Activated naive CD8-positive, alpha-beta T cell (primary cell): ENCODE measurements around the gene PRR15.
"Not testable (repeated sequence)": the region's sequence is repeated elsewhere in the genome, so short reads cannot be mapped to it uniquely, and the experiment has no call there.

Experiments
- H3K27ac Mint-ChIP-seq: one replicate; pipeline ENCODE4 v1.8.0; 2021; ENCODE audit warnings: mixed read lengths
- H3K27me3 Mint-ChIP-seq: one replicate; pipeline ENCODE4 v1.8.0; 2021; ENCODE audit warnings: mixed read lengths
- H3K36me3 Mint-ChIP-seq: one replicate; pipeline ENCODE4 v1.8.0; 2021; ENCODE audit warnings: mixed read lengths
- H3K4me1 Mint-ChIP-seq: one replicate; pipeline ENCODE4 v1.8.0; 2021; ENCODE audit warnings: low read depth, mixed read lengths
- H3K4me3 Mint-ChIP-seq: one replicate; pipeline ENCODE4 v1.8.0; 2021; ENCODE audit warnings: mild to moderate bottlenecking, mixed read lengths
- H3K9me3 Mint-ChIP-seq: one replicate; pipeline ENCODE4 v1.8.0; 2021; ENCODE audit warnings: low read depth, mixed read lengths

Gene PRR15, protein sequence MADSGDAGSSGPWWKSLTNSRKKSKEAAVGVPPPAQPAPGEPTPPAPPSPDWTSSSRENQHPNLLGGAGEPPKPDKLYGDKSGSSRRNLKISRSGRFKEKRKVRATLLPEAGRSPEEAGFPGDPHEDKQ

GRCh38 chr7:29563590-29564495, at the start of gene PRR15:
PRR15 (plus strand) TSS chr7:29563835; CDS start chr7:29566330, 2,495 bp downstream.
- Mint-ChIP-seq H3K4me1 (peaks cover 16% of the 10 kb centered on the region), H3K9me3 (no peaks in the 10 kb centered on the region), H3K27me3 (peaks cover 36% of the 10 kb centered on the region), H3K27ac (no peak within 1 kb of the TSS), H3K4me3 (peak within 1 kb of the TSS; percentile 77), H3K36me3 (no peaks in the 10 kb centered on the region)

DNA sequence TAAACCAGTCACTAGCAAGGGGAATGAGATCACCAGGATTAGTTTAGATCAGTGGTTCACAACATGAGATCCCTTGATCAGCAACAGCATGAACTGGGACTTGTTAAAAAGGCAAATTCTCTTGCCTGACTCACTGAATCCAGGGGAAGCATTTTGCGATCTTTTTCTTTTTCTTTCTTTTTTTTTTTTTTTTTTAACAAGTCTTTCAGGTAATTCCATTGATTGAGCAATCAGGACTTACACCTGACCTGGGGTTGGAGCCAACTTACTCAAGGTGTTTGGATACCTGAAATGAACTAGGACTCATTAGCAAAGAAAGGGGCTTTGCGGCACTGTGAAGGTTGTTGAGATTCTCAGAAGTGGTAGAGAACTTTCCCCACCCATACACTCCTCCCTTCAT, 47.1 kb upstream of the PRR15 start:
- Mint-ChIP-seq H3K36me3 (peaks cover 3% of the 10 kb centered on the region), H3K27me3 (peaks cover 4% of the 10 kb centered on the region), H3K27ac (no peak overlapping the region), H3K9me3 (peaks cover 4% of the 10 kb centered on the region), H3K4me3 (no peak overlapping the region), H3K4me1 (no peaks in the 10 kb centered on the region)

DNA sequence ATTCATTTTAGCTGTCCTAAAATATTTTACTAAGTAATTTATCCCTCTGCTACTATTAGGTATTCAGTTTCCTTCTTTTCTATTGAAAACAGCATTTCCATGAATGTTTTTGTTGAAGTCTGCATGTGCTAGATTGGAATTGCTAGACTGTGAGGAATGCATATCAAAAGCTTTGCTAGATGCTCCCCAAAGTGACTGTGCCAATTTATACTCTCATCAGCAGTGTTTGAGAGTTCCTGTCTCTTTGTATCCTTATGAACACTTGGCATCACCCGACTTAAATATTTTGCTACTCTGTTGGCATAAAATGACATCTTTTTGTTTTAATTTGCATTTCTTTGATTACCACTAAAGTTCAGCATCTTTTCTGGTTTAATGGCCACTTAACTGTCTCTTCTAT, 45.0 kb upstream of the PRR15 start:
- H3K4me1 Mint-ChIP-seq = no peaks in the 10 kb centered on the region
- H3K36me3 Mint-ChIP-seq = peaks cover 3% of the 10 kb centered on the region
- no peak overlapping the region for H3K27ac Mint-ChIP-seq
- no peak overlapping the region for H3K4me3 Mint-ChIP-seq
- peaks cover 4% of the 10 kb centered on the region for H3K9me3 Mint-ChIP-seq
- H3K27me3 Mint-ChIP-seq = peaks cover 6% of the 10 kb centered on the region

DNA sequence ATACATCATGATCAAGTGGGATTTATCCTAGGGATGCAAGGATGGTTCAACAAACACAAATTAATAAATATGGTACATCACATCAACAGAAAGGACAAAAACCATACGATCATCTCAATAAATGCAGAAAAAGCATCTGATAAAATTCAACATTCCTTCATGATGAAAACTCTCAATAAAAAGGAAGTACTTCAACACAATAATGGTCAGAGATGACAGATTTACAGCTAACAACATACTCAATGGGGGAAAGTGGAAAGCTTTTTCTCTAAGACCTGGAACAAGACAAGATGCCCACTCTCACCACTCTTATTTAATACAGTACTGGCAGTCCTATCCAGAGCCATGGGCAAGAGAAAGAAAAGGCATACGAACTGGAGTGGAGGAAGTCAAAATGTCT, 39.9 kb upstream of the PRR15 start:
- H3K4me3 Mint-ChIP-seq = no peak overlapping the region
- peaks cover 3% of the 10 kb centered on the region for H3K36me3 Mint-ChIP-seq
- H3K4me1 Mint-ChIP-seq = no peaks in the 10 kb centered on the region
- peaks cover 4% of the 10 kb centered on the region for H3K9me3 Mint-ChIP-seq
- no peak overlapping the region for H3K27ac Mint-ChIP-seq
- H3K27me3 Mint-ChIP-seq = peaks cover 9% of the 10 kb centered on the region

DNA sequence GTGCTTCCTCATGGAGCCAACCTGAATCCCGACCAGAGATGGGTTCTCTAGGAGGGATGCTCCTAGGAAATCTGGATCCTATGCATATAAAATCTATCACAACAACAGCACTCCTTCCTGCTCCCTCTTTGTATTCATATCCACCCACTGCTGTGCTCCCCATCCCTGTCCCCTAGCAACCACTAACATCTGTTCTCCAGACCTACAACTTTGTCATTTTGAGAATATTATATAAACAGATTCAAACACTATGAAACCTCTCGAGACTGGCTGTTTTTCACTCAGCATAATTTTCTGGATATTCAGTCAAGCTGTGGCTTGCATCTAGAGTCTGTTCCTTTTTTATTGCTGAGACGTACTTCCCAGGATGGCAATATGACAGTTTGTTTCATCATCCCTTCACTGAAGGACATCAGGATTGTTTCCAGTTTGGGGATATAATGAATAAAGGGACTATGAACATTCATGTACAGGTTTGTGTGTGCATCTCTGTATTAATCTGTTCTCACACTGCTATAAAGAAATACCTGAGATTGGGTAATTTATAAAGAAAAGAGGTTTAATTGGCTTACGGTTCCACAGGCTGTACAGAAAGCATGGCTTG, 36.0 kb upstream of the PRR15 start:
- peaks cover 5% of the 10 kb centered on the region for H3K27me3 Mint-ChIP-seq
- no peaks in the 10 kb centered on the region for H3K4me1 Mint-ChIP-seq

DNA sequence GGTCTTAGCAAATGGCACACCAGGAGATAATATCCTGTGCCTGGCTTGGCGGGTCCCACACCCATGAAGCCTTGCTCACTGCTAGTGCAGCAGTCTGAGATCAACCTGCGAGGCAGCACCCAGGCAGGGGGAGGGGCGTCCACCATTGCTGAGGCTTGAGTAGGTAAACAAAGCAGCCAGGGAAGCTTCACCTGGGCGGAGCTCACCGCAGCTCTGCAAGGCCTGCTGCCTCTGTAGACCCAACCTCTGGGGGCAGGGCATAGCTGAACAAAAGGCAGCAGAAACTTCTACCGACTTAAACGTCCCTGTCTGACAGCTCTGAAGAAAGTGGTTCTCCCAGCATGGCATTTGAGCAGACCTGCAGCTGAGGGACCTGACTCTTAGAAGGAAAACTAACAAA, 35.1 kb upstream of the PRR15 start:
- H3K27ac Mint-ChIP-seq, H3K36me3 Mint-ChIP-seq, H3K4me1 Mint-ChIP-seq, H3K27me3 Mint-ChIP-seq, H3K9me3 Mint-ChIP-seq, H3K4me3 Mint-ChIP-seq: not testable (repeated sequence)

More for the DNA sequence above, 36.0 kb upstream of the PRR15 start:
- no peak overlapping the region for H3K4me3 Mint-ChIP-seq
- no peaks in the 10 kb centered on the region for H3K9me3 Mint-ChIP-seq
- no peak overlapping the region for H3K27ac Mint-ChIP-seq
- H3K36me3 Mint-ChIP-seq = no peaks in the 10 kb centered on the region

DNA sequence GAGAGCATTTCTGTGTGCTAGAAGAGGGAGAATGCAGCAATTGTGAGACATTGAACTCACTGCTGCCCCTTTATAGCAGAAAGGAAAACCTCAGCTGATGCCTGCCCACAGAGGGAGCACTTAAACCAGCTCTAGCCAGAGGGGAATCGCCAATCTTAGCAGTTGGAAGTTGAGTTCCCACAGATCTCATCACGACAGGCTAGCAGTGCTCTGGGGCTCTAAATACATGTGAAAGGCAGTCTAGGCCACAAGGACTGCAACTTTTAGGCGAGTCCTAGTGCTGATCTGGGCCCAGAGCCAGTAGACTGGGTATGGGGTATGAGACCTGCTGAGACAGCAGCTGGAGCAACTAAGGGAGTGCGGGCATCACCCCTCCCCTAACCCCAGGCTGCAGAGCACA, 25.2 kb upstream of the PRR15 start:
- H3K27ac Mint-ChIP-seq = no peak overlapping the region
- no peak overlapping the region for H3K4me3 Mint-ChIP-seq
- H3K36me3 Mint-ChIP-seq = no peaks in the 10 kb centered on the region
- no peaks in the 10 kb centered on the region for H3K4me1 Mint-ChIP-seq
- peaks cover 12% of the 10 kb centered on the region for H3K27me3 Mint-ChIP-seq
- peaks cover 4% of the 10 kb centered on the region for H3K9me3 Mint-ChIP-seq

- Mint-ChIP-seq H3K4me1 (no peaks in the 10 kb centered on the region), H3K4me3 (no peak overlapping the region), H3K9me3 (peaks cover 4% of the 10 kb centered on the region), H3K36me3 (no peaks in the 10 kb centered on the region), H3K27ac (no peak overlapping the region), H3K27me3 (peaks cover 12% of the 10 kb centered on the region)
These were observed 24.2 kb upstream of the PRR15 start for GRCh38 chr7:29539471-29539870.

GRCh38 chr7:29547421-29547820, 16.2 kb upstream of the PRR15 start:
- peaks cover 4% of the 10 kb centered on the region for H3K9me3 Mint-ChIP-seq
- no peak overlapping the region for H3K27ac Mint-ChIP-seq
- no peaks in the 10 kb centered on the region for H3K36me3 Mint-ChIP-seq
- no peak overlapping the region for H3K4me3 Mint-ChIP-seq
- no peaks in the 10 kb centered on the region for H3K4me1 Mint-ChIP-seq
- H3K27me3 Mint-ChIP-seq = peaks cover 10% of the 10 kb centered on the region

DNA sequence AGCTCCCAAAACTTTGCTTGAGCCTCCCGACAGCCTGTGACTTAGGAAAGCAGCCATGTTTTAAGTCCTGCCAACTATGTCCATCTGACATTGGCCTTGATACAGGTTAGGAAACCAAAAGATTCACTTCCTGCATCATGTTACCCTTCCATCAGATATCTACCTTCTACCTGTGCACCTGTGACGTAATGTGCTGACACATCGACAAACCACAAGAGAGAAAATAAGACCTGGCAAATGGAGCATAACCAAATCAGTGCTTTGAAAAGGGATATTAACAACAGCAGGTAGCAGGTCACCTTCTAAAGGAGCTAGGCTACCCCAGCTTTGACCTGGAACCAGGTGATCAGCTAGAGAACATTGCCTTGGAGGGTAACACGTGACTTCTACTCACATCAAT, 14.8 kb upstream of the PRR15 start:
- no peaks in the 10 kb centered on the region for H3K4me1 Mint-ChIP-seq
- H3K9me3 Mint-ChIP-seq = no peaks in the 10 kb centered on the region
- H3K4me3 Mint-ChIP-seq = no peak overlapping the region
- H3K27me3 Mint-ChIP-seq = peaks cover 10% of the 10 kb centered on the region
- H3K27ac Mint-ChIP-seq = no peak overlapping the region
- H3K36me3 Mint-ChIP-seq = no peaks in the 10 kb centered on the region

- Mint-ChIP-seq H3K27me3 (peaks cover 8% of the 10 kb centered on the region), H3K4me1 (no peaks in the 10 kb centered on the region), H3K9me3 (no peaks in the 10 kb centered on the region), H3K4me3 (no peak overlapping the region), H3K27ac (no peak overlapping the region), H3K36me3 (no peaks in the 10 kb centered on the region)
These were observed 11.2 kb upstream of the PRR15 start for GRCh38 chr7:29552392-29552791.

DNA sequence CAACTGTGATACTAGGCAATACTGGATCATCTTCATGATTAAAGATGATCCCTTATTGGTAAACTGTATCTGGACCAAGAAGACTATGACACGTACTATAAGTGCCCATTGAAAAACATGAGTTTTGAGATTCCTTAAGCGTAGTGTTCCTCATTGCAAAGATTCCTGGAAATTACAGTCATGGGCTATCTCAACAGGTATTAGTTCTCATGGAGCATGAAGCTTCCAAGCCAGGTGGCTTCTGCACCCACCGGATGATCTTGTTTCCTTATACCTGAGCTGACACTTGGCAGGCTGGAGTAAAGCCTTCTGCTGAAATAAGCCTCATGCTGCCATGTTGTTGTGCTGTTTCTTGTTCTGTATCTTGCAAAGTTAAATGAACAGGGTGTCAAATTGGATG, 8.6 kb upstream of the PRR15 start:
- no peaks in the 10 kb centered on the region for H3K4me1 Mint-ChIP-seq
- no peaks in the 10 kb centered on the region for H3K9me3 Mint-ChIP-seq
- no peak overlapping the region for H3K27ac Mint-ChIP-seq
- no peak overlapping the region for H3K4me3 Mint-ChIP-seq
- no peaks in the 10 kb centered on the region for H3K36me3 Mint-ChIP-seq
- H3K27me3 Mint-ChIP-seq = peaks cover 4% of the 10 kb centered on the region

- no peak overlapping the region for H3K27ac Mint-ChIP-seq
- no peak overlapping the region for H3K4me3 Mint-ChIP-seq
- no peaks in the 10 kb centered on the region for H3K4me1 Mint-ChIP-seq
- no peaks in the 10 kb centered on the region for H3K9me3 Mint-ChIP-seq
- no peaks in the 10 kb centered on the region for H3K36me3 Mint-ChIP-seq
- peaks cover 7% of the 10 kb centered on the region for H3K27me3 Mint-ChIP-seq
These were observed 7.0 kb upstream of the PRR15 start for GRCh38 chr7:29556405-29557195.

GRCh38 chr7:29557954-29558353, 5.7 kb upstream of the PRR15 start:
- Mint-ChIP-seq H3K9me3 (no peaks in the 10 kb centered on the region), H3K4me3 (no peak overlapping the region), H3K27me3 (peaks cover 12% of the 10 kb centered on the region), H3K27ac (no peak overlapping the region), H3K36me3 (no peaks in the 10 kb centered on the region), H3K4me1 (no peaks in the 10 kb centered on the region)

GRCh38 chr7:29561271-29561670, 2.4 kb upstream of the PRR15 start:
- Mint-ChIP-seq H3K4me3 (no peak overlapping the region), H3K9me3 (no peaks in the 10 kb centered on the region), H3K27me3 (peaks cover 24% of the 10 kb centered on the region), H3K36me3 (no peaks in the 10 kb centered on the region), H3K27ac (no peak overlapping the region), H3K4me1 (peaks cover 16% of the 10 kb centered on the region)
